ENCODE measurements around the gene PLPPR3. TPM values are rescaled to one million over a fixed set of nuclear protein-coding genes. Genes with fewer than 3 reads are reported as not detected.

The PLPPR3 gene
- total and polyA plus RNA-seq, 10 of the 15 experiments (the other 5 are each of a cell fraction or from before 2014, with no cell fraction given), result 0.07 TPM; not detected in 9

GRCh38 chr19:765179-765738 is 56.5 kb downstream of the PLPPR3 start:
- no peaks in the 10 kb centered on the region for H3K4me1 ChIP-seq (ENCODE audit: control insufficient read depth, insufficient read depth, low read length)
- intact Hi-C loops (cut with micrococcal nuclease; ENCODE audit: unreplicated experiment) (no loop called here), in situ Hi-C loops (cut with MboI) (no loop called here)
- POLR2A ChIA-PET, result no interaction called here
- H3K27me3 ChIP-seq (replicated peaks in 1 of 2; ENCODE audit: control insufficient read depth in 2 of 2, insufficient read depth in 2 of 2, low read length in 1 of 2), result no peaks in the 10 kb centered on the region
- no peak for ATAC-seq
- no peak overlapping the region for H3K9ac ChIP-seq (ENCODE audit: control insufficient read depth, insufficient read depth, low read length)
- CTCF ChIA-PET, result no interaction called here
- TF ChIP-seq NR2C2 (IDR thresholded peaks at IDR 0.05; ENCODE audit: borderline replicate concordance, control insufficient read depth, insufficient read length, low read depth) (no peak), FOS (IDR thresholded peaks at IDR 0.05; ENCODE audit: borderline replicate concordance, extremely low read depth, insufficient read length) (no peak), LARP7 (IDR thresholded peaks at IDR 0.05) (no peak), HDAC6 (IDR thresholded peaks at IDR 0.05; ENCODE audit: unreplicated experiment) (no peak), ATF3 (IDR thresholded peaks at IDR 0.05; ENCODE audit: borderline replicate concordance, extremely low read depth, low read depth, low read length) (no peak), USF1 (IDR thresholded peaks at IDR 0.05; ENCODE audit: borderline replicate concordance, extremely low read length, insufficient read depth, low read depth, low read length) (no peak), CBFB (IDR thresholded peaks at IDR 0.05; ENCODE audit: low read depth) (no peak), ATF7 (IDR thresholded peaks at IDR 0.05; ENCODE audit: low read depth) (no peak), TAF1 (IDR thresholded peaks at IDR 0.05; ENCODE audit: borderline replicate concordance, low read depth, low read length) (no peak), MEF2B (IDR thresholded peaks at IDR 0.05; ENCODE audit: partially characterized antibody, poor library complexity, severe bottlenecking) (no peak), TCF7 (IDR thresholded peaks at IDR 0.05; ENCODE audit: borderline replicate concordance) (no peak), TBL1XR1 (IDR thresholded peaks at IDR 0.05; ENCODE audit: low read depth, low read length) (no peak), ZNF384 (IDR thresholded peaks at IDR 0.05; ENCODE audit: borderline replicate concordance, low read depth, low read length) (no peak), RAD51 (IDR thresholded peaks at IDR 0.05) (no peak), SREBF1 (IDR thresholded peaks at IDR 0.05; ENCODE audit: low read length) (no peak), IKZF2 (IDR thresholded peaks at IDR 0.05) (no peak)
- WGBS (ENCODE audit: insufficient coverage, insufficient replicate concordance, low lambda C conversion rate, missing lambda C conversion rate), result 33% methylated on average over 7 of the region's 7 CpGs
- no peak overlapping the region for H3K4me2 ChIP-seq (ENCODE audit: control insufficient read depth, insufficient read depth)
- no peaks in the 10 kb centered on the region for H4K20me1 ChIP-seq (ENCODE audit: control insufficient read depth, insufficient read depth)
- H3K36me3 ChIP-seq (ENCODE audit: control insufficient read depth in 2 of 2, insufficient read depth in 2 of 2, low read length in 1 of 2), result no peaks in the 10 kb centered on the region
- SMC1A ChIA-PET (ENCODE audit: uncharacterized antibody, unreplicated experiment), result no interaction called here
- H2AFZ ChIP-seq (ENCODE audit: control insufficient read depth, low read depth, low read length), result no peak overlapping the region
- no peaks in the 10 kb centered on the region; the same call in 2 of the 3 replicates for H3K9me3 ChIP-seq (replicated peaks; ENCODE audit: control insufficient read depth, insufficient read depth, low read length)
- no peak for FAIRE-seq
- H3K27ac ChIP-seq (ENCODE audit: control insufficient read depth, insufficient read depth), result no peak overlapping the region
- BruUV-seq (replicated peaks), result no TSS peak
- RAD21 ChIA-PET (ENCODE audit: unreplicated experiment), result no interaction called here
- no peaks in the 10 kb centered on the region for H3K79me2 ChIP-seq (ENCODE audit: control insufficient read depth, insufficient read depth, low read length)
- no peak for DNase-seq (ENCODE audit: low read depth, low spot score)
- H3K4me3 ChIP-seq, result no peak overlapping the region

Measured in GM12878 (cell line).